ENCODE measurements around the gene RUFY3.

DNA sequence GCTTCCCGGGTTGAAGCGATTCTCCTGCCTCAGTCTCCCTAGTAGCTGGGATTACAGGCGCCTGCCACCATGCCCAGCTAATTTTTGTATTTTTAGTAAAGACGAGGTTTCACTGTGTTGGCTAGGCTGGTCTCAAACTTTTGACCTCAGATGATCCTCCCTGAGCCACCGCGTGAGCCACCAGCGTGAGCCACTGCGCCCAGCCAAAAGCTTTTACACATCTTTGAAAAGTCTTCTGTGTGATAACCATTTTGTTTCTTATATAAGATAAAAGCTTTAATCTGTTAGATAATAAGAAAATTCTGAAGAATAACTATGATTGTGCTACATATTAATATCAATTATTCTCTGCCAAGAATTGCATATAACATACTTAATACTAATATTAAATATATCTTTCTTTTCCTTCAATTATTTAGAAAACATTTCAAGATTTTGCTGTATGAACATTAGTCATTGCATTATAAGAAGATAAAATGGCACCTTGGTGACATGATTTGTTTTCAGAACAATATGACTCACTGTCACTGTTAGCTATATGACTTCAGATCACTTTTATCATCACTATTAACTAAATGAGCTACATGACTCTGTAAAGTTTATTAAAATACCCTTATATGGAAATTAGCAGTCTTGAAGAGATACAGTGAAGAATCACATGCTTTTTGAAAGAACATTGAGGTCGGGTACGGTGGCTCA, 33.4 kb downstream of the RUFY3 start:
- TF ChIP-seq, protein P1, sequence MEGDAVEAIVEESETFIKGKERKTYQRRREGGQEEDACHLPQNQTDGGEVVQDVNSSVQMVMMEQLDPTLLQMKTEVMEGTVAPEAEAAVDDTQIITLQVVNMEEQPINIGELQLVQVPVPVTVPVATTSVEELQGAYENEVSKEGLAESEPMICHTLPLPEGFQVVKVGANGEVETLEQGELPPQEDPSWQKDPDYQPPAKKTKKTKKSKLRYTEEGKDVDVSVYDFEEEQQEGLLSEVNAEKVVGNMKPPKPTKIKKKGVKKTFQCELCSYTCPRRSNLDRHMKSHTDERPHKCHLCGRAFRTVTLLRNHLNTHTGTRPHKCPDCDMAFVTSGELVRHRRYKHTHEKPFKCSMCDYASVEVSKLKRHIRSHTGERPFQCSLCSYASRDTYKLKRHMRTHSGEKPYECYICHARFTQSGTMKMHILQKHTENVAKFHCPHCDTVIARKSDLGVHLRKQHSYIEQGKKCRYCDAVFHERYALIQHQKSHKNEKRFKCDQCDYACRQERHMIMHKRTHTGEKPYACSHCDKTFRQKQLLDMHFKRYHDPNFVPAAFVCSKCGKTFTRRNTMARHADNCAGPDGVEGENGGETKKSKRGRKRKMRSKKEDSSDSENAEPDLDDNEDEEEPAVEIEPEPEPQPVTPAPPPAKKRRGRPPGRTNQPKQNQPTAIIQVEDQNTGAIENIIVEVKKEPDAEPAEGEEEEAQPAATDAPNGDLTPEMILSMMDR (IDR thresholded peaks at IDR 0.05), result no peak
- TF ChIP-seq POLR2AphosphoS5 (IDR thresholded peaks at IDR 0.05) (no peak), POLR2A (IDR thresholded peaks at IDR 0.05) (no peak), EP300 (IDR thresholded peaks at IDR 0.05) (no peak)
